IPS-18c (cell line): ENCODE measurements around the gene SMCO1.
"Not testable (repeated sequence)": the region's sequence is repeated elsewhere in the genome, so short reads cannot be mapped to it uniquely, and the experiment has no call there.

Source experiments
- H3K4me3 ChIP-seq: 2 replicates; pipeline ENCODE4 v1.7.0; 2013; ENCODE audit warnings: low read depth, mild to moderate bottlenecking, low read length, moderate library complexity; ENCODE audit not compliant: insufficient read depth
- H3K9me3 ChIP-seq: one replicate; pipeline ENCODE4 v1.6.1; 2013; ENCODE audit warnings: mild to moderate bottlenecking, low read length, moderate library complexity; ENCODE audit not compliant: control insufficient read depth, insufficient read depth

Gene SMCO1

DNA sequence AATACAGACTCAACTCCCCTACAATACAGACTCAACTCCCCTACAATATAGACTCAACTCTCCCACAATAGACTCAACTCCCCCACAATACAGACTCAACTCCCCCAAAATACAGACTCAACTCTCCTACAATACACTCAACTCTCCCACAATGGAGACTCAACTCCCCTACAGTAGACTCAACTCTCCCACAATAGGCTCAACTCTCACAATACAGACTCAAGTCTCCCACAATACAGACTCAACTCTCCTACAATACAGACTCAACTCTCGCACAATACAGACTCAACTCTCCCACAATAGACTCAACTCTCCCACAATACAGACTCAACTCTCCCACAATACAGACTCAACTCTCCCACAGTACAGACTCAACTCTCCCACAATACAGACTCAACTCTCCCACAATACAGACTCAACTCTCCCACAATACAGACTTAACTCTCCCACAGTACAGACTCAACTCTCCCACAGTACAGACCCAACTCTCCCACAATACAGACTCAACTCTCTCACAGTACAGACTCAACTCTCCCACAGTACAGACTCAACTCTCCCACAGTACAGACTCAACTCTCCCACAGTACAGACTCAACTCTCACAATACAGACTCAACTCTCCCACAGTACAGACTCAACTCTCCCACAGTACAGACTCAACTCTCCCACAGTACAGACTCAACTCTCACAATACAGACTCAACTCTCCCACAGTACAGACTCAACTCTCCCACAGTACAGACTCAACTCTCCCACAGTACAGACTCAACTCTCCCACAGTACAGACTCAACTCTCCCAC is 52.3 kb downstream of the SMCO1 start:
- H3K9me3 ChIP-seq, H3K4me3 ChIP-seq: not testable (repeated sequence)

DNA sequence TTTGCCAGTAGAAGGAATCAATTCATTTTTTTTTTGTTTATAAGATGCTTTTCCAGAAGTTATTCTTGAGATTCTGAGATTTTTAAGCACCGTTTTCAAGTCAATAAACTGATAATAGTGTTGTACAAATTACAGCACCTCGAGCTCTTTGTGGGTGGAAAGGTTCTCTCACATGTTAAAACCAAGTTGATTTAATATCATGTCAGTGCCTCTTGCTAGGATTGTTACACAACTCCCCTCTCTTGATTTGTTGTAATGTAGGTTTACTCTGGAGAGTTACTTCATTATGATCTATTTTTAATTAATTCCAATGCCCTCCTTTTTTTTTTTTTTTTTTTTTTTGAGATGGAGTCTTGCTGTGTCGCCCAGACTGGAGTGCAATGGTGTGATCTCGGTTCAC is 57.1 kb downstream of the SMCO1 start:
- Histone ChIP-seq H3K4me3 (no peak overlapping the region), H3K9me3 (no peaks in the 10 kb centered on the region)

DNA sequence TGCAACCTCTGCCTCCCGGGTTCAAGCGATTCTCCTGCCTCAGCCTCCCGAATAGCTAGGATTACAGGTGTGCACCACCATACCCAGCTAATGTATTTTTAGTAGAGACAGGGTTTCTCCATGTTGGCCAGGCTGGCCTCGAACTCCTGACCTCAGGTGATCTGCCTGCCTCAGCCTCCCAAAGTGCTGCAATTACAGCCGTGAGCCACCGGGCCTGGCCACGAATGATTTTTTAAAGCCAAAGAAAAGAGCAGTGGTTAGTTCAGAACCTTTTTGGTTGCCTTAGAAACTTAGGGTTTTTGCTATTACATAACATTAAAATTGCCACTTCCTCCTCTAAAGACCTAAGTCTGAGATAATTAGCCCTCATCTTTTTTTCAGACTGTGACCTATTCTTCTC is 57.7 kb downstream of the SMCO1 start:
- H3K4me3 ChIP-seq, H3K9me3 ChIP-seq: not testable (repeated sequence)
